ENCODE measurements around the gene CADPS. TPM values are rescaled to one million over a fixed set of nuclear protein-coding genes. Genes with fewer than 3 reads are reported as not detected.

Gene CADPS
- total and polyA plus RNA-seq, 10 donors = 0.16 to 3.6 (median 0.40) TPM

GRCh38 chr3:62480056-62480455, 395.2 kb downstream of the CADPS start:
- H3K27me3 ChIP-seq (replicated peaks in 1 of 7) = no peaks in the 10 kb centered on the region
- WGBS, 5 donors = 88 to 98% (median 93%) methylated on average over 1 of the region's 1 CpG
- intact Hi-C loops (cut with DNase I; ENCODE audit: low total_unique reads) = no loop called here
- TF ChIP-seq POLR2A (IDR thresholded peaks at IDR 0.05) (no peak), CTCF (IDR thresholded peaks at IDR 0.05 in 8 of 11, conservative IDR thresholded peaks at IDR 0.05 in 3 of 11) (no peak), POLR2AphosphoS5 (IDR thresholded peaks at IDR 0.05) (no peak)
- H3K9me3 ChIP-seq = no peaks in the 10 kb centered on the region
- DNase-seq = no peak
- no peaks in the 10 kb centered on the region for H3K36me3 ChIP-seq
- H3K4me1 ChIP-seq = no peaks in the 10 kb centered on the region
- H3K27ac ChIP-seq = no peak overlapping the region
- no peak overlapping the region for H3K4me3 ChIP-seq

GRCh38 chr3:62479326-62479725, 395.9 kb downstream of the CADPS start:
- H3K36me3 ChIP-seq = no peaks in the 10 kb centered on the region
- no peaks in the 10 kb centered on the region for H3K9me3 ChIP-seq
- no peak for TF ChIP-seq CTCF (IDR thresholded peaks at IDR 0.05 in 8 of 11, conservative IDR thresholded peaks at IDR 0.05 in 3 of 11)
- no peak overlapping the region for H3K27ac ChIP-seq
- 78 to 85% (median 84%) methylated on average over 9 of the region's 9 CpGs for WGBS, 5 donors
- DNase-seq = no peak
- no peaks in the 10 kb centered on the region for H3K27me3 ChIP-seq (replicated peaks in 1 of 7)
- intact Hi-C loops (cut with DNase I; ENCODE audit: low total_unique reads) = no loop called here
- no peaks in the 10 kb centered on the region for H3K4me1 ChIP-seq
- no peak overlapping the region for H3K4me3 ChIP-seq

DNA sequence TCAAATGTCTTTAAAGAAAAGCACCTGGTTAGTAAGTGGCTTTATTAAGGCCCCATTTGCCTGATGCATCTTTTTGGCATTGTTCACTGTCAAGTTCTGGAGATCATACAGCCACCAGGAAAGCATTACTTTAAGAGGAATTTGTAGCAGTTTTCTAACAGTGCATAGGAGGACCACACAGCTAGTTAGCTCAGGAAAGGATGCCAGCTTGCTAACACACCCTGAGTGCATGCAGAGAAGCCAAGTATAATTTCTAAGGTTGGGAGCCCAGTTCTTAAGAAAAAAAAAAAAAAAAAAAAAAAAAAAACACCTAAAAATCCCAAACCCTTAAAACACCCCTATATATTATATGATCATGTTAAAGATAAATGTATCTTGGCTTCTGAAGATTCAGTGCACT, 399.9 kb downstream of the CADPS start:
- TF ChIP-seq POLR2AphosphoS5 (IDR thresholded peaks at IDR 0.05) (no peak), CTCF (IDR thresholded peaks at IDR 0.05 in 8 of 11, conservative IDR thresholded peaks at IDR 0.05 in 3 of 11) (no peak)
- H3K36me3 ChIP-seq = no peaks in the 10 kb centered on the region
- no peak overlapping the region for H3K27ac ChIP-seq
- no peaks in the 10 kb centered on the region for H3K9me3 ChIP-seq
- DNase-seq = no peak
- no peaks in the 10 kb centered on the region for H3K27me3 ChIP-seq (replicated peaks in 1 of 7)
- intact Hi-C loops (cut with DNase I; ENCODE audit: low total_unique reads) = no loop called here
- H3K4me3 ChIP-seq = no peak overlapping the region
- no peaks in the 10 kb centered on the region for H3K4me1 ChIP-seq

GRCh38 chr3:62467966-62468722, 407.1 kb downstream of the CADPS start:
- no peaks in the 10 kb centered on the region for H3K27me3 ChIP-seq (replicated peaks in 1 of 7)
- H3K9me3 ChIP-seq = no peaks in the 10 kb centered on the region
- WGBS, 5 donors = 56 to 75% (median 59%) methylated on average over 4 of the region's 4 CpGs
- intact Hi-C loops (cut with DNase I; ENCODE audit: low total_unique reads) = no loop called here
- no peak overlapping the region for H3K27ac ChIP-seq
- no peaks in the 10 kb centered on the region for H3K36me3 ChIP-seq
- H3K4me3 ChIP-seq = no peak overlapping the region
- no peaks in the 10 kb centered on the region for H3K4me1 ChIP-seq
- TF ChIP-seq CTCF (IDR thresholded peaks at IDR 0.05 in 8 of 11, conservative IDR thresholded peaks at IDR 0.05 in 3 of 11) (no peak), POLR2AphosphoS5 (IDR thresholded peaks at IDR 0.05) (no peak), POLR2A (IDR thresholded peaks at IDR 0.05) (no peak)
- no peak for DNase-seq
